K562 (cell line): ENCODE results near the gene SYNPR. TPM values are rescaled to one million over a fixed set of nuclear protein-coding genes. Genes with fewer than 3 reads are reported as not detected.

Source experiments
- ATAC-seq: fragments of 200-7000 bp; cut with Tn5 transposase; 3 replicates; pipeline ENCODE4 v1.9.1; 2020; ENCODE audit warnings: moderate library complexity
- Bru-seq: library from RNA; stranded (reverse); fragments of 400-500 nt; gene quantifications from one replicate; lab custom pipeline; 2021; lab: Mats Ljungman, UMichigan
- BruChase-seq, 2 experiments: library from RNA; stranded (reverse); fragments of 400-500 nt; gene quantifications; one replicate each; lab custom pipeline; 2021; lab: Mats Ljungman, UMichigan
- BruUV-seq: library from RNA; stranded (reverse); fragments of 400-500 nt; replicated peaks from 2 replicates; lab custom pipeline; 2021; lab: Mats Ljungman, UMichigan
- CTCF ChIA-PET: fragments of 300-600 bp; formaldehyde crosslinking; extraction: SDS; loops from one replicate; lab custom pipeline; 2021; ENCODE audit warnings: low intra/inter-chr PET ratio; lab: Yijun Ruan, JAX
- POLR2A ChIA-PET: fragments of 300-600, 350-650 bp; sonication (Branson Sonifier 250); formaldehyde crosslinking; extraction: SDS; loops from one replicate; lab custom pipeline; 2021; ENCODE audit warnings: antibody characterized with exemption, inconsistent platforms; lab: Yijun Ruan, JAX
- DNase-seq, 4 experiments: peaks; one replicate each; pipeline versions ENCODE4 v3.0.0 to v3.0.0-alpha.2; 2011 to 2018; ENCODE audit warnings: low spot score in 3 of 4, mixed read lengths in 3 of 4; ENCODE audit errors: extremely low read depth in 1 of 4
- FAIRE-seq: peaks from 2 replicates; lab custom pipeline; 2011; peaks lifted over from hg19 to GRCh38; lab: Jason Lieb, UNC
- H2AFZ ChIP-seq: 2 replicates; pipeline ENCODE4 v1.6.0; 2011; ENCODE audit warnings: low read depth, low read length, control low read depth, inconsistent platforms
- H3K27ac ChIP-seq: fragments of 200-600 bp; 3 replicates; pipeline ENCODE4 v1.8.0; 2011; ENCODE audit warnings: low read depth, mild to moderate bottlenecking, control low read depth, inconsistent platforms, low read length, moderate library complexity, mixed read lengths; ENCODE audit errors: extremely low read depth
- H3K27me3 ChIP-seq, 2 experiments: fragments of 300-600 bp in 1 of 2; 2 replicates in 1 of 2; 3 replicates in 1 of 2; pipeline versions ENCODE4 v1.6.0 to v1.8.0; 2011; ENCODE audit warnings: inconsistent platforms in 2 of 2, low read length in 2 of 2, mild to moderate bottlenecking in 1 of 2, mixed read lengths in 1 of 2, moderate library complexity in 1 of 2; ENCODE audit not compliant: control insufficient read depth in 2 of 2, insufficient read depth in 2 of 2
- H3K36me3 ChIP-seq: fragments of 300-600 bp; 3 replicates; pipeline ENCODE4 v1.8.0; 2011; ENCODE audit warnings: mild to moderate bottlenecking, low read length, inconsistent platforms; ENCODE audit not compliant: control insufficient read depth, insufficient read depth
- H3K4me1 ChIP-seq, 2 experiments: fragments of 200-600 bp in 1 of 2; replicated peaks in 1 of 2; 2 replicates in 1 of 2; 3 replicates in 1 of 2; pipeline versions ENCODE4 v1.5.1 to v1.8.0; 2011; ENCODE audit warnings: inconsistent platforms in 2 of 2, low read length in 2 of 2, mild to moderate bottlenecking in 1 of 2, mixed read lengths in 1 of 2, moderate library complexity in 1 of 2; ENCODE audit not compliant: control insufficient read depth in 2 of 2, insufficient read depth in 2 of 2
- H3K4me2 ChIP-seq: 2 replicates; pipeline ENCODE4 v1.6.1; 2011; ENCODE audit warnings: low read length, control low read depth, inconsistent platforms, mixed read lengths; ENCODE audit not compliant: insufficient read depth
- H3K4me3 ChIP-seq: fragments of 200-600 bp; sonication (generic), shearing (Covaris generic); 2 replicates; pipeline ENCODE4 v1.5.1; 2016; ENCODE audit warnings: control low read depth, inconsistent platforms
- H3K79me2 ChIP-seq: fragments of 200-600 bp; 3 replicates; pipeline ENCODE4 v1.8.0; 2011; ENCODE audit warnings: low read length, inconsistent platforms; ENCODE audit not compliant: control insufficient read depth, insufficient read depth
- H3K9ac ChIP-seq, 2 experiments: 2 replicates each; pipeline versions ENCODE4 v1.6.0 to v1.6.1; 2011; ENCODE audit warnings: low read depth in 2 of 2, low read length in 2 of 2, control low read depth in 1 of 2, inconsistent platforms in 1 of 2, mild to moderate bottlenecking in 1 of 2, mixed read lengths in 1 of 2; ENCODE audit not compliant: insufficient read depth in 1 of 2
- H3K9me1 ChIP-seq: one replicate; pipeline ENCODE4 v1.6.0; 2011; ENCODE audit warnings: inconsistent platforms, mild to moderate bottlenecking, low read length, moderate library complexity; ENCODE audit not compliant: control insufficient read depth, insufficient read depth
- H3K9me3 ChIP-seq: replicated peaks from 2 replicates; pipeline ENCODE4 v1.5.1; 2011; ENCODE audit warnings: low read depth, low read length, inconsistent platforms; ENCODE audit not compliant: control insufficient read depth, insufficient read depth
- H4K20me1 ChIP-seq: replicated peaks from 2 replicates; pipeline ENCODE4 v1.6.1; 2011; ENCODE audit warnings: low read length, inconsistent platforms, mixed read lengths; ENCODE audit not compliant: control insufficient read depth, insufficient read depth
- CREB1 ChIP-seq, 2 experiments: sonication (generic) in 1 of 2; formaldehyde crosslinking in 1 of 2; IDR thresholded peaks; 2 replicates each; pipeline versions ENCODE4 v1.6.1 to v1.8.0; 2012 to 2022; ENCODE audit warnings: inconsistent platforms in 1 of 2, mild to moderate bottlenecking in 1 of 2, missing genetic modification reagents in 1 of 2, moderate library complexity in 1 of 2
- DNMT1 ChIP-seq: fragments of 450-650 bp; IDR thresholded peaks from 2 replicates; pipeline ENCODE4 v1.6.1; 2016; ENCODE audit warnings: antibody characterized with exemption, mild to moderate bottlenecking
- KDM5B ChIP-seq: fragments of 200-600 bp; sonication (generic); IDR thresholded peaks from 2 replicates; pipeline ENCODE4 v1.6.1; 2012; ENCODE audit warnings: low read depth, mild to moderate bottlenecking, moderate library complexity, low read length, control low read depth, inconsistent platforms; ENCODE audit not compliant: insufficient replicate concordance
- NFIX ChIP-seq: fragments of 250-450 bp; sonication (Bioruptor Pico); IDR thresholded peaks from 2 replicates; pipeline ENCODE4 v1.4.0; 2020; ENCODE audit warnings: low read depth, mild to moderate bottlenecking, moderate library complexity
- PCBP2 ChIP-seq: fragments of 200-400 bp; formaldehyde crosslinking; IDR thresholded peaks from 2 replicates; pipeline ENCODE4 v1.6.1; 2018; ENCODE audit warnings: low read length, low read depth, mild to moderate bottlenecking, moderate library complexity; ENCODE audit not compliant: poor library complexity, severe bottlenecking
- SFPQ ChIP-seq: fragments of 200-400 bp; formaldehyde crosslinking; IDR thresholded peaks from 2 replicates; pipeline ENCODE4 v1.6.1; 2017; ENCODE audit warnings: mild to moderate bottlenecking, low read depth, low read length, moderate library complexity
- THRB ChIP-seq: fragments of 450-650 bp; formaldehyde crosslinking; conservative IDR thresholded peaks from 2 replicates; pipeline ENCODE4 v1.4.0; 2022; ENCODE audit warnings: mild to moderate bottlenecking, missing genetic modification characterization
- ZSCAN29 ChIP-seq: fragments of 450-650 bp; IDR thresholded peaks from 2 replicates; pipeline ENCODE4 v1.6.1; 2017
- WGBS: fragments of 100-300 bp; shearing (Covaris generic); methylation state at CpG from one replicate; pipeline ENCODE4 v1.1.6; 2016; ENCODE audit warnings: low coverage, mixed read lengths; ENCODE audit not compliant: insufficient coverage; ENCODE audit errors: missing lambda C conversion rate; 5-methylcytosine and 5-hydroxymethylcytosine counted together
- in situ Hi-C: fragments of 300-500 bp; cut with MboI; formaldehyde crosslinking; loops from 4 replicates; pipeline ENCODE4 v1.15.0; 2018; ENCODE audit warnings: inconsistent platforms, mixed read lengths
- intact Hi-C: fragments of 100-400 bp; cut with micrococcal nuclease; formaldehyde crosslinking; loops from 2 replicates; pipeline ENCODE4 v1.14.2; 2022
- long read RNA-seq, 3 experiments: library from polyadenylated mRNA in 2 of 3; library from RNA in 1 of 3; unstranded in 2 of 3; stranded (forward) in 1 of 3; transcript quantifications; one replicate each; pipeline ENCODE4 v2.0.0, GENCODE V29; 2019 to 2022
- polyA minus RNA-seq, 3 experiments: library from RNA; depleted of rRNA, polyadenylated mRNA; stranded (reverse); fragments of >200 nt; gene quantifications; 2 replicates each; pipeline ENCODE4 v1.2.3, GENCODE V29; 2011
- polyA plus RNA-seq, 8 experiments: library from polyadenylated mRNA; depleted of rRNA in 4 of 8; stranded (reverse) in 5 of 8; unstranded in 3 of 8; fragments of >200 nt; fragmentation: Nextera tagmentation in 2 of 8; fragmentation: Illumina TruSeq in 1 of 8; extraction: Ambion mirVana in 2 of 8; extraction: Trizol in 1 of 8; gene quantifications; 2 replicates each; pipeline versions ENCODE4 v1.2.1 to v1.2.3, GENCODE V29; 2011 to 2014; ENCODE audit warnings: inconsistent platforms in 1 of 8, missing spikeins in 1 of 8
- total RNA-seq, 7 experiments: library from RNA; depleted of rRNA in 6 of 7; stranded (reverse); fragments of >200 nt in 6 of 7; fragmentation: Illumina TruSeq in 2 of 7; extraction: Trizol in 2 of 7; gene quantifications; 2 replicates each; pipeline versions ENCODE4 v1.2.1 to v1.2.3, GENCODE V29; 2011 to 2021; ENCODE audit warnings: low replicate concordance in 1 of 7
- TF ChIP-seq, protein P1 (sequence below): fragments of 250-450 bp; sonication (Bioruptor Pico); IDR thresholded peaks from 2 replicates; pipeline ENCODE4 v1.8.0; 2022; ENCODE audit warnings: inconsistent platforms, mild to moderate bottlenecking, moderate library complexity, borderline replicate concordance
- TF ChIP-seq, protein P2 (sequence below): sonication (generic); formaldehyde crosslinking; IDR thresholded peaks from 2 replicates; pipeline ENCODE4 v1.8.1; 2022; ENCODE audit warnings: missing genetic modification reagents

Gene SYNPR
- total RNA-seq (2011; cell fraction: chromatin; rRNA removed; ENCODE audit: low replicate concordance) = not detected in 2 replicates
- not detected in 2 replicates for total RNA-seq (2011; cell fraction: nucleolus; rRNA removed)
- total RNA-seq (2011; cell fraction: nucleoplasm; rRNA removed) = not detected in 2 replicates
- total RNA-seq (2014; rRNA removed) (not detected in 2 replicates), total RNA-seq (2014; rRNA removed; fragmentation: Illumina TruSeq; extraction: Trizol) (not detected in 2 replicates), total RNA-seq (2015; rRNA removed; fragmentation: Illumina TruSeq; extraction: Trizol) (not detected in 2 replicates), total RNA-seq (2021) (not detected in 2 replicates), polyA plus RNA-seq (2011; rRNA removed) (not detected in 2 replicates), polyA plus RNA-seq (2014; fragmentation: Illumina TruSeq; extraction: Trizol) (not detected in 2 replicates), polyA plus RNA-seq (2014; fragmentation: Nextera tagmentation; extraction: Ambion mirVana) (not detected), polyA plus RNA-seq (2014; rRNA removed) (not detected in 2 replicates), polyA minus RNA-seq (2011; rRNA and poly(A)+ RNA removed) (not detected in 2 replicates), Bru-seq, nascent RNA (percentile 1 among the genes with signal in this experiment), BruChase-seq, experiment 1, labeled RNA remaining after a 2-hour chase (percentile 0 among the genes with signal in this experiment), BruChase-seq, experiment 2, labeled RNA remaining after a 6-hour chase (percentile 0 among the genes with signal in this experiment)
- not detected in 2 replicates for polyA plus RNA-seq (2011; cell fraction: cytosol; rRNA removed)
- polyA plus RNA-seq (2011; cell fraction: nucleus; rRNA removed) = not detected in 2 replicates
- not detected in 2 replicates for polyA plus RNA-seq (2012)
- not detected in 2 replicates for polyA minus RNA-seq (2011; cell fraction: cytosol; rRNA and poly(A)+ RNA removed)
- not detected in 2 replicates for polyA minus RNA-seq (2011; cell fraction: nucleus; rRNA and poly(A)+ RNA removed)
- long read RNA-seq, experiment 1 = 0 reads
- long read RNA-seq, experiment 2 = 0 reads
- long read RNA-seq, experiment 3 = 0 reads

GRCh38 chr3:63278171-63279004, at the start of gene SYNPR:
Gene SYNPR, plus strand, starts transcription at chr3:63278308.
- H3K4me2 ChIP-seq = no peak within 1 kb of the TSS
- no peaks in the 10 kb centered on the region for H3K9me1 ChIP-seq
- ChIA-PET CTCF (no interaction called here), POLR2A (interaction anchor here (0.6 kb wide), 1 partner anchor 9 kb away, joined by 3 read pairs; no protein-coding TSS in a partner anchor)
- H3K79me2 ChIP-seq = no peaks in the 10 kb centered on the region
- H3K27me3 ChIP-seq = peaks cover 0 to 11% of the 10 kb centered on the region in 2 experiments; a peak in 1 of 5 replicates
- in situ Hi-C loops = no loop called here
- intact Hi-C loops = no loop called here
- WGBS = 2% methylated on average over 13 of the region's 45 CpGs
- no peak for DNase-seq
- no peak within 1 kb of the TSS for H3K4me3 ChIP-seq
- H3K4me1 ChIP-seq = no peaks in the 10 kb centered on the region
- H3K36me3 ChIP-seq = no peaks in the 10 kb centered on the region
- H4K20me1 ChIP-seq = no peaks in the 10 kb centered on the region
- no TSS peak for BruUV-seq
- no peak for FAIRE-seq
- no peaks in the 10 kb centered on the region for H3K9me3 ChIP-seq
- no peak for ATAC-seq
- no peak within 1 kb of the TSS for H3K9ac ChIP-seq
- no peak within 1 kb of the TSS for H3K27ac ChIP-seq
- no peak within 1 kb of the TSS for H2AFZ ChIP-seq
- TF ChIP-seq KDM5B (no peak), PCBP2 (no peak), ZSCAN29 (no peak), THRB (CRISPR knock-in tag) (no peak), DNMT1 (no peak), CREB1 (IDR thresholded peaks at IDR 0.05) (no peak), CREB1 (CRISPR knock-in tag; IDR thresholded peaks at IDR 0.05) (no peak), SFPQ (no peak), NFIX (no peak)
- TF ChIP-seq, protein P1, sequence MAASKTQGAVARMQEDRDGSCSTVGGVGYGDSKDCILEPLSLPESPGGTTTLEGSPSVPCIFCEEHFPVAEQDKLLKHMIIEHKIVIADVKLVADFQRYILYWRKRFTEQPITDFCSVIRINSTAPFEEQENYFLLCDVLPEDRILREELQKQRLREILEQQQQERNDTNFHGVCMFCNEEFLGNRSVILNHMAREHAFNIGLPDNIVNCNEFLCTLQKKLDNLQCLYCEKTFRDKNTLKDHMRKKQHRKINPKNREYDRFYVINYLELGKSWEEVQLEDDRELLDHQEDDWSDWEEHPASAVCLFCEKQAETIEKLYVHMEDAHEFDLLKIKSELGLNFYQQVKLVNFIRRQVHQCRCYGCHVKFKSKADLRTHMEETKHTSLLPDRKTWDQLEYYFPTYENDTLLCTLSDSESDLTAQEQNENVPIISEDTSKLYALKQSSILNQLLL (CRISPR knock-in tag) = no peak
- TF ChIP-seq, protein P2, sequence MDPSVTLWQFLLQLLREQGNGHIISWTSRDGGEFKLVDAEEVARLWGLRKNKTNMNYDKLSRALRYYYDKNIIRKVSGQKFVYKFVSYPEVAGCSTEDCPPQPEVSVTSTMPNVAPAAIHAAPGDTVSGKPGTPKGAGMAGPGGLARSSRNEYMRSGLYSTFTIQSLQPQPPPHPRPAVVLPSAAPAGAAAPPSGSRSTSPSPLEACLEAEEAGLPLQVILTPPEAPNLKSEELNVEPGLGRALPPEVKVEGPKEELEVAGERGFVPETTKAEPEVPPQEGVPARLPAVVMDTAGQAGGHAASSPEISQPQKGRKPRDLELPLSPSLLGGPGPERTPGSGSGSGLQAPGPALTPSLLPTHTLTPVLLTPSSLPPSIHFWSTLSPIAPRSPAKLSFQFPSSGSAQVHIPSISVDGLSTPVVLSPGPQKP (CRISPR knock-in tag) = no peak
